AG09319 (cell line): ENCODE data around the gene RPS27A.
"Not testable (repeated sequence)": the region's sequence is repeated elsewhere in the genome, so short reads cannot be mapped to it uniquely, and the experiment has no call there.

ENCODE experiments used
- DNase-seq: peaks from one replicate; pipeline ENCODE4 v3.0.0-alpha.2; 2010; ENCODE audit warnings: low read depth; ENCODE audit errors: extremely low read depth
- TF ChIP-seq, protein P1 (sequence below): IDR thresholded peaks from 2 replicates; pipeline ENCODE4 v1.5.1; 2011; ENCODE audit warnings: low read depth, mild to moderate bottlenecking, inconsistent platforms, low read length, moderate library complexity

Gene RPS27A

DNA sequence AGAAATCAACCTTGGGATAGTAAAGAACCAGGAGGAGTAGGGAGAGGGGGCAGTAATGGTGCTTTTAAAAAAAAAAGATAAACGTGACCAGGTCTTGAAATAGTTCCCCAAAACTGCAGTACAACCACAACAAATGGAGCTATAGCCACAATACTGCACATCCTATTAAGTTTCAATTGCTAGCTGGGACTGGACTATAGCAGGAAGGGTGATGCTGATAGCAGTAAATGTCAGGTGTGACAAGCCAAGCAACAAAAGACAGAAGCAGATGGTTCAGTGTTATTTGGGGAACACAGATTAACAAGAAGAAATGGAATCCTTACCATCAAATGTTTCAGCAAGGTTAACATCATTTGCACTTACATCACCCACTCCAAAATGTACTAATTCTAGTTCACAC, 10.1 kb downstream of the RPS27A start:
- DNase-seq: no peak
- TF ChIP-seq, protein P1, sequence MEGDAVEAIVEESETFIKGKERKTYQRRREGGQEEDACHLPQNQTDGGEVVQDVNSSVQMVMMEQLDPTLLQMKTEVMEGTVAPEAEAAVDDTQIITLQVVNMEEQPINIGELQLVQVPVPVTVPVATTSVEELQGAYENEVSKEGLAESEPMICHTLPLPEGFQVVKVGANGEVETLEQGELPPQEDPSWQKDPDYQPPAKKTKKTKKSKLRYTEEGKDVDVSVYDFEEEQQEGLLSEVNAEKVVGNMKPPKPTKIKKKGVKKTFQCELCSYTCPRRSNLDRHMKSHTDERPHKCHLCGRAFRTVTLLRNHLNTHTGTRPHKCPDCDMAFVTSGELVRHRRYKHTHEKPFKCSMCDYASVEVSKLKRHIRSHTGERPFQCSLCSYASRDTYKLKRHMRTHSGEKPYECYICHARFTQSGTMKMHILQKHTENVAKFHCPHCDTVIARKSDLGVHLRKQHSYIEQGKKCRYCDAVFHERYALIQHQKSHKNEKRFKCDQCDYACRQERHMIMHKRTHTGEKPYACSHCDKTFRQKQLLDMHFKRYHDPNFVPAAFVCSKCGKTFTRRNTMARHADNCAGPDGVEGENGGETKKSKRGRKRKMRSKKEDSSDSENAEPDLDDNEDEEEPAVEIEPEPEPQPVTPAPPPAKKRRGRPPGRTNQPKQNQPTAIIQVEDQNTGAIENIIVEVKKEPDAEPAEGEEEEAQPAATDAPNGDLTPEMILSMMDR: no peak

- no peak for DNase-seq
- TF ChIP-seq, protein P1: no peak
Observed at GRCh38 chr2:55245411-55245810, 12.9 kb downstream of the RPS27A start.

DNA sequence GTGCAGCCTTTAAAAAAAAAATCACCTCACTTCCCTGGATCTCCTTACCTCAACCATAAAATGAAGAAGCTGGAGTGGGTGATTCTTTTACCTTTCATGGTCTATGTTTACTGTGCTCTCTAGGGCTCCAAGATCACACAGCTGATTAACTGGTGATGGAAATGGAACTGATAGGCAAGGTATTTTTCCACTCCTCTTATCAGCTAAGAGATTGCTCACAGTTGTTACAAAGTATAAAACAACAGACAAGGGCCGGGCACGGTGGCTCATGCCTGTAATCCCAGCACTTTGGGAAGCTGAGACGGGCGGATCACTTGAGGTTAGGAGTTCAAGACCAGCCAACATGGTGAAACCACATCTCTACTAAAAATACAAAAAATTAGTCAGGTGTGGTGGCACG, 14.5 kb downstream of the RPS27A start:
- TF ChIP-seq, protein P1: no peak
- no peak for DNase-seq

- TF ChIP-seq, protein P1: no peak
- no peak for DNase-seq
Observed at GRCh38 chr2:55252832-55253231, 20.3 kb downstream of the RPS27A start.

GRCh38 chr2:55259586-55259985, 27.1 kb downstream of the RPS27A start:
- not testable (repeated sequence) for DNase-seq

DNA sequence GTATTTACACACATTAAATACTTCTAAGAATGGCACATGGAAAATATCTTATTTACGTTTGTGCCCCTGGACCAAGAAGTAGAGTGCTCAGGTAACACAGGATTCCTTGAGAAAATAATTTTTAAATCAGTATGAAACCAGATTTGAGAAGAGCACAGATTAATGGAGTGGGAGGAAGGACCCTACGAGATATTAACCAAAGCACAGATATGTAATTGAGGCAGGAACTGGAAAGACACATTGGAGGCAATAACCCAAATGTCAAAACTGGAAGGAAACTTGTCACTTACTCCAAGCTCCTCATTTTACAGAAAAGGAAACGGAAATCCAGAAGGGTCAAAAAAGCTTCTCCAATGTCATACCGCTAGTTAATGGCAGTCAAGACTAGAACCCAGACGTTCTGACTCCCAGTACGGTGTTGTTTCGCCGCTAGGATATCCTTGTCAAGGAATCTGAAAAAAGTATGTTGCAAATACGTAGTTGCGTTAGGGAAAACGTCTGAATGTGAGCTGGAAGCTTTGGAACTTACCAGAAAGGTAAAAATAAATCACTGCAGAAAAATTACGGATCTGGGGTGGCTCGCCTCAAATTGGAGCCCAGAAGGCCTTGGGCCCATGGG, 35.9 kb downstream of the RPS27A start:
- no peak for DNase-seq
- TF ChIP-seq, protein P1: no peak

DNA sequence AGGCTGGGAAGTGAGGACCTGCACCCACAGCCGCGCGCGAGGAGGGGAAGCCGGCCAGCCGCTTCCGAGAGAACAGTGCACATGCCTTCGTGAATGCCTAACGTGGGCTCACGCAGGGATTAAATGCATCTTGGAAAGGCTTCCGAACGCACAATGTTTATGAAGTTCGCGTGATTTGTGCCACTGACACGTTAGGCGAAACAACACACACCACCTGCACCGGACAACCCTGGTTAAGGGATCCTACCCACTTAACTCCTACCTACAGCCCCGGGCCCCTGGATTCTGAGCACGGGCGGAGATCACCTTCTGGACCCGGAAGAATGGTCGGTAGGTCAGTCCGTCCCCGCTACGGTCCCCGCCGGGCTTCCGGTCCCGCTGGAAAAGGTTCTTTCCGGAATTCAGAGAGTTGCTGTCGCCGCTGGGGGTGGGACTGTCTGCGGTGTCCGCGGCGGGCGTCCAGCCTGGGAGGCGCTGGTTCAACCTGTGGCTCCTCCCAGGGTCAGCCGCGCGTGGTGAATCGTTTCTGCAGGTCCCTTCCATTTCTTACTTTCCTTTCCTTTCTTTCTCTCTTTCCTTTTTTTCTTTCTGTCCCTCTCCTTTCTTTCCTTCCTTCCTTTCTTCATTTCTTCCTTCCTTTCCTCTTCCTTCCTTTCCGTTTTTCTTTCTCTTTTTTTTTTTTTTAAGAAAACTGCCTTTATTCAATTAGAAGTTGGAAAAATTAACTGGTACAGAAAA, 36.6 kb downstream of the RPS27A start, which contains the start of gene MTIF2:
Gene MTIF2 (minus strand): TSS at position 325 of the 738 bp plus-strand sequence. CDS start 5,373 bp downstream, outside the sequence.
- TF ChIP-seq, protein P1: peak; percentile 7
- DNase-seq: peak; percentile 72
